ENCODE results near the gene ERC1. TPM values are rescaled to one million over a fixed set of nuclear protein-coding genes. Genes with fewer than 3 reads are reported as not detected.

ERC1 gene
- total and polyA plus RNA-seq, 2 experiments from 2014 or later, result 18.4 to 29.7 TPM

GRCh38 chr12:967641-968040 is 23.4 kb upstream of the ERC1 start:
- 92% methylated on average over 9 of the region's 9 CpGs for WGBS (ENCODE audit: low lambda C conversion rate, missing lambda C conversion rate)
- TF ChIP-seq, protein P1, sequence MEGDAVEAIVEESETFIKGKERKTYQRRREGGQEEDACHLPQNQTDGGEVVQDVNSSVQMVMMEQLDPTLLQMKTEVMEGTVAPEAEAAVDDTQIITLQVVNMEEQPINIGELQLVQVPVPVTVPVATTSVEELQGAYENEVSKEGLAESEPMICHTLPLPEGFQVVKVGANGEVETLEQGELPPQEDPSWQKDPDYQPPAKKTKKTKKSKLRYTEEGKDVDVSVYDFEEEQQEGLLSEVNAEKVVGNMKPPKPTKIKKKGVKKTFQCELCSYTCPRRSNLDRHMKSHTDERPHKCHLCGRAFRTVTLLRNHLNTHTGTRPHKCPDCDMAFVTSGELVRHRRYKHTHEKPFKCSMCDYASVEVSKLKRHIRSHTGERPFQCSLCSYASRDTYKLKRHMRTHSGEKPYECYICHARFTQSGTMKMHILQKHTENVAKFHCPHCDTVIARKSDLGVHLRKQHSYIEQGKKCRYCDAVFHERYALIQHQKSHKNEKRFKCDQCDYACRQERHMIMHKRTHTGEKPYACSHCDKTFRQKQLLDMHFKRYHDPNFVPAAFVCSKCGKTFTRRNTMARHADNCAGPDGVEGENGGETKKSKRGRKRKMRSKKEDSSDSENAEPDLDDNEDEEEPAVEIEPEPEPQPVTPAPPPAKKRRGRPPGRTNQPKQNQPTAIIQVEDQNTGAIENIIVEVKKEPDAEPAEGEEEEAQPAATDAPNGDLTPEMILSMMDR (IDR thresholded peaks at IDR 0.05; ENCODE audit: poor library complexity), result no peak
- TF ChIP-seq EZH2phosphoT487 (IDR thresholded peaks at IDR 0.05; ENCODE audit: low read depth, severe bottlenecking, unreplicated experiment), result no peak
- no peak for TF ChIP-seq EZH2 (IDR thresholded peaks at IDR 0.05; ENCODE audit: borderline replicate concordance)
- H3K27me3 ChIP-seq, result no peaks in the 10 kb centered on the region
- no peak overlapping the region for H2AFZ ChIP-seq
- H3K4me1 ChIP-seq (ENCODE audit: insufficient read depth), result no peaks in the 10 kb centered on the region
- no peak overlapping the region for H3K4me2 ChIP-seq
- no peaks in the 10 kb centered on the region for H3K9me3 ChIP-seq (ENCODE audit: low read depth)
- H3K4me3 ChIP-seq, result no peak overlapping the region
- H4K20me1 ChIP-seq (ENCODE audit: insufficient read depth, poor library complexity, severe bottlenecking), result no peaks in the 10 kb centered on the region
- H3K27ac ChIP-seq, result no peak overlapping the region
- DNase-seq (ENCODE audit: low spot score), result no peak
- H3K36me3 ChIP-seq (replicated peaks; ENCODE audit: insufficient read depth, low read depth), result no peaks in the 10 kb centered on the region
- H3K79me2 ChIP-seq, result no peaks in the 10 kb centered on the region
- no peaks in the 10 kb centered on the region for H3K9me2 ChIP-seq (replicated peaks; ENCODE audit: insufficient read depth)

- Histone ChIP-seq H3K4me1 (ENCODE audit: insufficient read depth) (no peaks in the 10 kb centered on the region), H2AFZ (no peak overlapping the region), H3K27ac (no peak overlapping the region), H4K20me1 (ENCODE audit: insufficient read depth, poor library complexity, severe bottlenecking) (no peaks in the 10 kb centered on the region), H3K4me2 (no peak overlapping the region), H3K9me3 (ENCODE audit: low read depth) (no peaks in the 10 kb centered on the region), H3K9me2 (replicated peaks; ENCODE audit: insufficient read depth) (no peaks in the 10 kb centered on the region), H3K79me2 (no peaks in the 10 kb centered on the region), H3K36me3 (replicated peaks; ENCODE audit: insufficient read depth, low read depth) (no peaks in the 10 kb centered on the region), H3K27me3 (no peaks in the 10 kb centered on the region), H3K4me3 (no peak overlapping the region)
- DNase-seq (ENCODE audit: low spot score), result no peak
- TF ChIP-seq EZH2 (IDR thresholded peaks at IDR 0.05; ENCODE audit: borderline replicate concordance) (no peak), EZH2phosphoT487 (IDR thresholded peaks at IDR 0.05; ENCODE audit: low read depth, severe bottlenecking, unreplicated experiment) (no peak)
- TF ChIP-seq, protein P1 (IDR thresholded peaks at IDR 0.05; ENCODE audit: poor library complexity), result no peak
- 79% methylated on average over 4 of the region's 4 CpGs for WGBS (ENCODE audit: low lambda C conversion rate, missing lambda C conversion rate)
These were observed 22.5 kb upstream of the ERC1 start for GRCh38 chr12:968545-968944.

DNA sequence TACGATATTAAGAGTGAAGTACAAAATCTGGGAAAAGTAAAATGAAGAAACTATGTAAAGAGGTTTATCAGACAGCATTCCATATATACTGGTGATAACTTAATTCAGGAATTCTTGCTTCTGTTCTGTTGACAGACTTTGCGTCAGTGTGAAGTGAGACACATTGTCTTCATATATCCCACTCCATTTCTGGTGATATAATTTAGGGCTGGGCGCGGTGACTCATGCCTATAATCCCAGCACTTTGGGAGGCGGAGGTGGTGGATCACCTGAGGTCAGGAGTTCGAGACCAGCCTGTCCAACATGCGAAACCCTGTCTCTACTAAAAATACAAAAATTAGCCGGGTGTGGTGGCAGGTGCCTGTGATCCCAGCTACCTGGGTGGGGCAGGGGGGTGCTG is 21.2 kb upstream of the ERC1 start:
- no peak overlapping the region for H3K4me3 ChIP-seq
- TF ChIP-seq EZH2phosphoT487 (IDR thresholded peaks at IDR 0.05; ENCODE audit: low read depth, severe bottlenecking, unreplicated experiment) (no peak), EZH2 (IDR thresholded peaks at IDR 0.05; ENCODE audit: borderline replicate concordance) (no peak)
- TF ChIP-seq, protein P1 (IDR thresholded peaks at IDR 0.05; ENCODE audit: poor library complexity), result no peak
- no peaks in the 10 kb centered on the region for H4K20me1 ChIP-seq (ENCODE audit: insufficient read depth, poor library complexity, severe bottlenecking)
- no peaks in the 10 kb centered on the region for H3K4me1 ChIP-seq (ENCODE audit: insufficient read depth)
- H3K79me2 ChIP-seq, result no peaks in the 10 kb centered on the region
- H3K27me3 ChIP-seq, result no peaks in the 10 kb centered on the region
- H3K36me3 ChIP-seq (replicated peaks; ENCODE audit: insufficient read depth, low read depth), result no peaks in the 10 kb centered on the region
- no peaks in the 10 kb centered on the region for H3K9me2 ChIP-seq (replicated peaks; ENCODE audit: insufficient read depth)
- WGBS (ENCODE audit: low lambda C conversion rate, missing lambda C conversion rate), result 90% methylated on average over 8 of the region's 8 CpGs
- H2AFZ ChIP-seq, result no peak overlapping the region
- H3K9me3 ChIP-seq (ENCODE audit: low read depth), result no peaks in the 10 kb centered on the region
- H3K27ac ChIP-seq, result no peak overlapping the region
- DNase-seq (ENCODE audit: low spot score), result no peak
- no peak overlapping the region for H3K4me2 ChIP-seq

GRCh38 chr12:971991-972390 is 19.0 kb upstream of the ERC1 start:
- H3K9me2 ChIP-seq (replicated peaks; ENCODE audit: insufficient read depth), result no peaks in the 10 kb centered on the region
- H3K79me2 ChIP-seq, result no peaks in the 10 kb centered on the region
- H3K27ac ChIP-seq, result no peak overlapping the region
- H3K36me3 ChIP-seq (replicated peaks; ENCODE audit: insufficient read depth, low read depth), result no peaks in the 10 kb centered on the region
- H2AFZ ChIP-seq, result no peak overlapping the region
- no peaks in the 10 kb centered on the region for H3K9me3 ChIP-seq (ENCODE audit: low read depth)
- H3K4me1 ChIP-seq (ENCODE audit: insufficient read depth), result no peaks in the 10 kb centered on the region
- H3K4me2 ChIP-seq, result no peak overlapping the region
- no peak for DNase-seq (ENCODE audit: low spot score)
- 91% methylated on average over 4 of the region's 4 CpGs for WGBS (ENCODE audit: low lambda C conversion rate, missing lambda C conversion rate)
- no peaks in the 10 kb centered on the region for H3K27me3 ChIP-seq
- TF ChIP-seq EZH2phosphoT487 (IDR thresholded peaks at IDR 0.05; ENCODE audit: low read depth, severe bottlenecking, unreplicated experiment) (no peak), EZH2 (IDR thresholded peaks at IDR 0.05; ENCODE audit: borderline replicate concordance) (no peak)
- TF ChIP-seq, protein P1 (IDR thresholded peaks at IDR 0.05; ENCODE audit: poor library complexity), result no peak
- no peaks in the 10 kb centered on the region for H4K20me1 ChIP-seq (ENCODE audit: insufficient read depth, poor library complexity, severe bottlenecking)
- no peak overlapping the region for H3K4me3 ChIP-seq

Data from hepatocyte (in vitro differentiated cells).